NCI-H345 treated with DMSO at 0.1 percent for 48 hours (cell line): Measurements from ENCODE around the gene HRH3.

Source experiments
- DNase-seq: peaks from one replicate; lab custom pipeline; 2025; ENCODE audit not compliant: unreplicated experiment; lab: John Stamatoyannopoulos, UW

Gene HRH3

GRCh38 chr20:62181808-62182207 is 38.3 kb downstream of the HRH3 start:
- DNase-seq = no peak

- no peak for DNase-seq
Observed at GRCh38 chr20:62179162-62179504, 40.9 kb downstream of the HRH3 start.

- DNase-seq = no peak
Observed at GRCh38 chr20:62178316-62179161, 41.5 kb downstream of the HRH3 start.

GRCh38 chr20:62177307-62177706 is 42.8 kb downstream of the HRH3 start:
- no peak for DNase-seq

GRCh38 chr20:62176866-62177265 is 43.2 kb downstream of the HRH3 start:
- no peak for DNase-seq

GRCh38 chr20:62175711-62176110 is 44.4 kb downstream of the HRH3 start:
- no peak for DNase-seq

GRCh38 chr20:62174870-62175624 is 45.0 kb downstream of the HRH3 start:
- no peak for DNase-seq

- no peak for DNase-seq
Observed at GRCh38 chr20:62174021-62174804, 45.9 kb downstream of the HRH3 start.

- no peak for DNase-seq
Observed at GRCh38 chr20:62172666-62173065, 47.4 kb downstream of the HRH3 start.

- no peak for DNase-seq
Observed at GRCh38 chr20:62171245-62171644, 48.8 kb downstream of the HRH3 start.

GRCh38 chr20:62170536-62170935 is 49.5 kb downstream of the HRH3 start:
- DNase-seq = no peak

GRCh38 chr20:62168890-62169435 is 51.1 kb downstream of the HRH3 start:
- no peak for DNase-seq

GRCh38 chr20:62168061-62168460 is 52.0 kb downstream of the HRH3 start:
- DNase-seq = no peak

GRCh38 chr20:62167474-62167873 is 52.6 kb downstream of the HRH3 start:
- DNase-seq = no peak

GRCh38 chr20:62165762-62166399 is 54.2 kb downstream of the HRH3 start:
- no peak for DNase-seq
